HG03196 (cell line): ENCODE data around the gene ICE1.
"Not testable (repeated sequence)": the region's sequence is repeated elsewhere in the genome, so short reads cannot be mapped to it uniquely, and the experiment has no call there.

ENCODE experiments used
- ATAC-seq: cut with Tn5 transposase; IDR thresholded peaks from one replicate; pipeline ENCODE4 v1.9.1; 2021; ENCODE audit not compliant: unreplicated experiment

Gene ICE1, protein sequence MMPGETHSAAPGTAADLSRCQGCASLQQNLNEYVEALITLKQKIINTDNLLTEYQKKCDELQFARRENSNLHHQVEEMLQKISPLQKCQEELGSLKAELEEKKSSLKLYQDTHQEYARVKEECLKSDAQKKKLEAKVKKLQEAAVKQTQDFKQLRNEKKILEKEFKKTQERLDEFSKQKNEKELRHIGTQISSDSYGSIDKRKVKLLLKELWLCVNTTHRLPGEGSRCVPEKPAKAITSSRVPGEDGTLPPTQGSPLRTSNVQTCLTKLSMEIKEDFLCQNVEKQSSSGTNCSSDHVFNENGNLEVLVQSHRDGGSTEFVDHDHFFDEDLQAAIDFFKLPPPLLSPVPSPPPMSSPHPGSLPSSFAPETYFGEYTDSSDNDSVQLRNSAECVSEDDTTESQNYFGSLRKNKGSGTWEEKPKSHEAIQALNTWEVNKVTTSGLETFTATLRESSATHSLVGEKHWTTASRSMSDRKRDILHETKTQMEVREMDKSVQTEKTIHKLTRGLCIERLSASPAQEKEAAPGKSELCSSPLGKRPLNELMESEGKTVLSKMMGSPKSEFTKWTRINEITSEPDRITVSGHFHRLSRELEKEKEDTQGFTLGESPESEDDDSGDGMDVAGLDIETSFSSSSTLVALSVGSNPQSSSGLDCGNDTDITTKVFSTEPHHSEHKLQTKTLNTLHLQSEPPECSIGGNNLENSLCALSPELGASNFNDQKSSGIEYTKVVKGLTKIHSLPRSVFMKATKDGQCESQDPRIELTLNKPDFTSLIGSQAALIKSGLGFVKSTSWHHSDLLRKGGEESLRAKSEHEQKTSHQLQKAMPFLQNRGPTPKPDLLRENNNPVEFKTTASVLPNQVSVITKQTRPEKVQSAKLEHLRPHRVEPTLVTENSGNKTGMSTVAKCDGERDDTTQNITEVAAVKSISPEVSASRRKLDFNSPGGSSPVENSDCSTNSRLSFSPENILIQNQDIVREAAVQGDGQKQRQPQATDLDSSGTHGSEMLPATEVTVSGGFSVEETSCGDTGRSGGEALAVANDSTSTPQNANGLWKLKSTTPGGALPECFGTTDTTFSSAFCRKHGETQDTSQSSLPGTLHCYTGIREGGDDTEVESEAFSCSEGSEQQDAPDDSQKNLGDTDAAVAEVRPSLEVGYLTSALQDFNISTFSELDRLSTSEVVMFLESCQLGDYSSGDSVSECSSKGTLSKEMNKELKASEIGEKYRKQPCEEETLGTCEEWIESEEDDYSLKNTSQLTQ (N-terminal part only)

DNA sequence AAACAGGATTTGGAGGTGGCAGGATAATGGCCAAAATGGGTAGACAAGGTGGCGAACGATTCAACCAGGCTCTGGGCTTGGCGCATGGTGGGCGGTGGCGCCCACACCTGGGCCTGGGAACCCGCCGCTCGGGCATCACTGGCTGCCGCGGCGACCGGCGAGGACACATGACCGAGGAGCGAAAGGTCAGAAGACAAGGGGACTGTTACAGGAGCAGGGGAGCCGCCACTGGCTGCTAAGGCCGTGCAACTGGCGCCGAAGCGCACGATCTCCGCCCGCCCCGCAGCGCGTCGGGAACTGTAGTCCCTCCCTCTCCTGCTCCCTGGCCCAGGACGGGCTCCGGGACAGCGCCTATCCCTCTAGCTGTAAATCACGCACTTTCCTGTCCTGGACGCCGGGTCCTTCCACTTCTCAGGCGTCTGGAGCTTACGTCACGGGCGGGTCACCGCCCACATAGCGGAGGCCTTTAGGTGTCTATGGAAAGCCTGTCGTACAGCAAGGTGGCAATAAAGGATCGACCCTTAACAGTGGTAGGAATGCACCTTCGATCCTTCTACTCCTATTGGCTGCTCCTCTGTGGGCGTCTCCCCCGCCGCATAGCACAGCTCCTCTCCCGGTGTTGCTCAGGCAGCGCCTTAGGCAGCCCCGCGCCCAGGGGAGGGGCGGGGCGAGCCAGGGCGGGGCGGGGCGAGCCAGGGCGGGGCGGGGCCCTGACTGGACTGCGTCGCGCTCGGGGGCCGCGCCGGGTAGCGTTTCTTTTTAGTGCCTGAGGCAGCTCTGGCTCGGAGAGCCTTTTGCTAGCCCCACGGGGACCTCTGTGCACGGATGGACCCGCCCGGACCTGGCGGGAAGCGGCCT is at the start of gene ICE1:
TSS of gene ICE1 (plus strand) at position 717 of the 858 bp plus-strand sequence. CDS start 239 bp downstream, outside the sequence.
- ATAC-seq, result peak; percentile 87

DNA sequence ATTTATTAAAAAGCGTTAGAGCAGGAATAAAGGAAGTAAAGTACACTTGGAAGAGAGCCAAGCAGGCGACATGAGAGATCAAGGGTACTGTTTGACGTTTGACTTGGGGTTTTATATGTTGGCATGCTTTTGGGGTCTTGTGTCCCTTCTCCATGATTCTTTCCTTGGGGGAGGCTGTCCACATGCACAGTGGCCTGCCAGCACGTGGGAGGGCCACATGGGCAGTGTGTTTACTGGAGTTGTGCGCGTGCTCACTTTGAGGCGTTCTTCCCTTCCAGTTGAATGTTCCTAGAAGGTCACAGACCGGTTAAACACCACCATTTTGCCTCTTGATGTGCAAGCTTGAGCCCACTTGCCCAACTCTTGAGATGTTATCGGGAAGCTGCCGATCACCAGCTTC is 49.5 kb upstream of the ICE1 start:
- no peak for ATAC-seq

DNA sequence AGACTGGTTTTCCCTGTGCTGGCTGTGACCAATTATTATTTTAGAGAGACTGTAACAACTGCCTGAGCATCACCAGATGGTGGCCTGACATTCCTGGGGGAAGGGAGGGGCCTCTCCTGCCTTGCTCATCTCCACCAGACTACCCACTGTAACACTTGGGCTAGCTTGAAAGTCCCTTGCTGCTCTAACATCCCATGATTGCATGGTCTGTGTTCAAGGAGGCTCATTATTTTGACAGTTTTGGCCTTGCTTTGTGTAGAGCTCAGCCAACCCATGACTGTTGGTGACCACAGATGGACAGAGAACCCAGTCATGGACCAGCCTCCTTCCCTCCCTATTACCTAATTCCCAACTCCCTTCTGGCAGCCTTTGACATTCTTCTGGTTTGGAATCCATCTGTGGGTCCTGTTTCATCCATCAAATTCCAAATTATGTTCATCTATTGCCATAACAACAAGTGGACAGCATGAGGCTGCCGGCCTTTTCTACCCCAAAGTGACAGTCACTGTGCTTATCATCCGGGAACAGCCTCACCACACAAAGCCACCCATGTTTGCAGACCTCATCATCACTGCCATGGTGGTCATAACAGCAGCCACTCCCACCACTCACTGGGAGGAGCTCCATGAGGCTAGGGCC is 49.0 kb upstream of the ICE1 start:
- ATAC-seq, result no peak

DNA sequence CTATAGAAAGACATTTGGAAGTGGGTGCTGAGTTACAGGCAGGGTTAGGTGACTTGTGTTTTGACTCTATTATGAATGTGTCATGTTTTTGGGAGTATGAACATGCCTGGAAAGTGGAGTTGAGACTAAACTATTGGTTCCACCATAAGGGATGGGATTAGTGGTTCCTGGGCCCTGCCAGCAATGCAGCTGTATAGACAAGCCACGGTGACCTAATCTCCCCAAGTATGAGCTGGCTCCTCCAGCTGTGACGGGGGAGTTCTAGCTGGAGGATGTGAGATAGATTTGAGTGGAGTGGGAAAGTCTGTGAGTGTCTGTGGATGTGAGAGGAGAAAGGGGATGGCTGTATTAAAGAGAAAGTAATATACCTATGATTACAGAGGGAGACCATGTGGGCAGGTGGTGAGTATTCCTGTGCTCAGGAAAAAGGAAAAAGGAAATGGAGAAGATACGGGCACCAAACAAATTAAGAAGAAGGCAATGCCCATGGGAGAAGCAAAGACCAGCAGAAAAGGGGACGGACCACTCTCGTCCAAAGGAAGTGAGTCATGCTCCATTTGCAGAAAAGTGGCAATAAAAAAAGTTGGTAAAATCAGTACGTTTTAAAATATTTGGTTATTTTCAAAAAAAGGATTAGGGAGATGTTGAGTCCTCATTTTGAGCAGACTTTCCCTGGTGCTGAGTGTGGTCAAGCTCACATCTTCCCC is 48.3 kb upstream of the ICE1 start:
- ATAC-seq, result no peak

DNA sequence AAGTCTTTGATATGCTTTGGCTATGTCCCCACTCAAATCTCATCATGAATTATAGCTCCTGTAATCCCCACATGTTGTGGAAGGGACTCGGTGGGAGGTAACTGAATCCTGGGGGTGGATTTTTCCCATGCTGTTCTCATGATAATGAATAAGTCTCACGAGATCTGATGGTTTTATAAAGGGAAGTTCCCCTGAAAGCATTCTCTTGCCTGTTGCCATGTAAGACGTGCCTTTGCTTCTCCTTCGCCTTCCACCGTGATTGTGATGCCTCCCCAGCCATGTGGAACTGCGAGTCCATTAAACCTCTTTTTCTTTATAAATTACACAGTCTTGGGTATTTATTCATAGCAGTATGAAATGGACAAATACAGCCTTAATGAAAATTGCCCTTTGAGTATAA is 44.7 kb upstream of the ICE1 start:
- ATAC-seq, result no peak

DNA sequence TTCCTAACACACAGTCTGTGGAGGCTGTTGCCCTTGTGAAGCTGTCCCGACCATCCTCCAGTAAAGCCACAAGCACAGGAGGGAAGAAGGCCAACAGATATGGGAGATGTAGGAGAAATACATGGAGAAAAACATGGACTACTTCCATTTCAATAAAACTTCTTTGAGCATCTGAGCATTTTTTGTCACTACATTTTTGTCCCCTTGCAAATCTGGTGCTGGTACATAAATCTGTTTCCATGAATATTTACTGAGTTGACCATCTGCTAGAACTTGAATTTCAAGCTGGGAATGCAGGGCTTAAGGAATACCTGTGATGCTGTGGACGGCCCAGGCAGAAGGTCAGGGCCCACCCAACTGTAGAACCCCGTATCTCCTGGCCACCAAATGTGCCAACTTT is 43.9 kb upstream of the ICE1 start:
- no peak for ATAC-seq

DNA sequence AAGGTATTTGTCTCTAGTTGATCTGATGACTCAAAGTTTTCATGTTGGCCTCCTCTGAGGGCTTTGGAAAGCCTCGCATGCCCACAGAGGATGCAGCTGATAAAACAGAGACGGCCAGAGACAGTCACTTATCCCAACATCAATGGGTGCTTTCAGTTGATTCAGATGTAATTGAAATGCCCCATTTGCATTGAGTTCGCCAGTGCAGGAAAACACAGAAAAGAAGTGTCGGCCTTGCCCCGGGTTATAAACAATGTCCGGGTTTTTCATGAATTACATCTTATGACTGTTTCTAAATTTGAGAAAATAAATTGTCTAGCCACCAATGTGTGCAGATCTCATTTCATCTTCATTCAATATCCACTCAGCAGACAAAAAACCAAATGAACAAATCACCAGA is 42.2 kb upstream of the ICE1 start:
- ATAC-seq, result no peak

DNA sequence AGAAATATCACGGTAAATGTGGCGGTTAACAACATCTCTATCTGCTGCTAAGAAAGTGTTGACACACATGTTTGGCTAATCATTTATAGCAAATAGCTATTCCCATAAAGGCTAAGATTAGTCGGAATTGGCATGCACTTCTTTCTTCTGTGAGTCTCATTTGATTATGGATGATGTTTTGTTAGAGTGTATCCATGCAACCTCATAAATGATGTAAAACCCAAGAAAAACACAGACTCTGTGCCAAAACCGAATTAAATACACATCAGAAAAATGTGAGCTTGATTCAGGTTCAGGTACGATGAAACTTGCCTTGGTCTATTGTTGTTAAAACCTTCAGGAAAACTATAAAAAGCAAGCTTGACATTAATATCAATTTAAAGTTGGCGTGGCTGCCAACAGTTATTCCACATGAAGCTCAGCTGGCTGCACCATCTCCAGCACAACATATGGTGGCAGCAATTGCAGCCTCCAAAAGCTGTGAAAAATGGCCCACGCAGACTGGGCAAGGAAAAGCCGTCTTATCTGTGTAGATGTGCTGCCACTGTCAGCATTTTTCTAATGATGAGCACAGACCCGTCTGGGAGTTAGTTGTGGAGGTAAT is 41.1 kb upstream of the ICE1 start:
- ATAC-seq, result no peak

DNA sequence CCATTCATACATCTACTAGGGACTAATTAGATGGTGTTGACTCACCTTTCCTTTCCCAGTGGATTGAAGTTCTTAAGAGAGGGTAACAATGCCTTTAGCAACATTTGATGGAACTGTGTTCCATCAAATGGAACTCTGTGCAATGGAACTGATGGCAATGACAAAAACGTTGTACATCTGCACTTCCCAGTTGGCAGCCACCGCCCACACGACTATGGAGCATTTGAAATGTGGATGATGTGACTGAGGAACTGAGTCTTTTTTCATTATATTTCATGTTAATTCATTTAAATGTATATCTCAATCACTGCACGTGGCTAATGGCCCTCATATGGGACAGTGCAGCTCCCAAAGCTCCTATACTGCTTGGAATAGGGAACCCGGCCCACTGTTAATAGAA is 39.0 kb upstream of the ICE1 start:
- no peak for ATAC-seq

DNA sequence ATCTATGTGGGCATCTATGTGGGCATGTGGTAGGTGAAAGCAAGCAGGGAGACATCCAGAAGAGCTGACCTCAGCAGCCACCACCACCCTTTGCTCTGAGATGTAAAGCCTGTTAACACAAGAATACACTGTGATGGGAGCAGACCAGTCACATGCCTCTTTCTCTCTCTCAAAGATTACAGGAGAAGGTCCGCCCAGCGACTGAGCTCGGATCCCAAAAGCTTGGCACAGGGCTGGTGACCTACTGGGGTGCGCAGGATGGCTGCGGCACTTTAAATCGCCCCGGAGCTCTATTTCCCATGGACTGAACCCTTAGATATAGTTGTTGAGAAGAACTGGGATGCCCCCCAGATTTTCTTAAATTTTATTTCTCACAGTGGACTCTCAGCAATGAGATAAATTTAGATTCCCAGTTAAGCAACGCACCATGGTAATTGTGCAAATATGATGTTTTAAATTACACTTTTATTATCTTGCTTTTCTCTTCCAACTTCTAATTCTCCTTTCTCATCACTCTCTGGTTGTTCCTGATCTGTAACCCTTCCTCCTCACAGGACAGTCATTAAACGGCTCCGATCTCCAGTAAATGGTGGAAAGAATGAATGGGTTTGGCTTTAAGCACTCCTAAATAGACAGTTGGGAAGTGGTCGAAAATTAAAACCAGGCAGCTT is 37.7 kb upstream of the ICE1 start:
- no peak for ATAC-seq

DNA sequence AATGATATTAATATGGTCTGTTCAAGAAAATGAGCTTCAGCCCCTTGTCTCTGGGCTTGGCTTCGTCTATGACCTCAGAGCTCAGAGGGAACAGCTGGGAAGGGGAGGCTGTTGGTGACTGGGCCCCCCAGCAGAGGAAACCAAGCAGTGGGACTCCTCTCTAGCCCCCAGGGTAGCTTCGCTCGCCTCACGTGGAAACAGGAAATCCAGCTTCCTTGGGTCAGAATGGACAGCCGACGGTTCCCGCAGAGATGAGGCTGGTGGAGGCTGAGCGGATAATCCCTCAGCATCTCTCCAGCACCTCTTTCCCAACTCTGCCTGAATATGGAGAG is 37.2 kb upstream of the ICE1 start:
- ATAC-seq, result no peak

DNA sequence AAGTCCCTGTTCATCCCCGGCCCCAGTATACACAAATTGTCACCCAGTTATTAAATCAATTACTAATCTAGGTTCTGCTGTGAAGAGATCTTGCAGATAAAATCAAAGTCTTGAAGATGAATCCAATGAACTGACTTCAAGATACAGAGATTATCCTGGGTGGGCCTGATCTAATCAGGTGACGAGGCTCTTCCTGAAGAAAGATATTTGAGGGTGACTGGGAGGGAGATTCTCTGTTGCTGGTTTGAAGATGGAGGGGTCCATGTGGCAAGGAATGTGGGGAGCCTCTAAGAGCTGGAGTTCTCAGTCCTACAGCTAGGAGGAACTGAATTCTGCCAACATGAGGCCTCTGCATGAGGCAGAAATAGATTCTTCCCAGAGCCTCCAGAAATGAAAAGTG is 36.1 kb upstream of the ICE1 start:
- ATAC-seq, result no peak

DNA sequence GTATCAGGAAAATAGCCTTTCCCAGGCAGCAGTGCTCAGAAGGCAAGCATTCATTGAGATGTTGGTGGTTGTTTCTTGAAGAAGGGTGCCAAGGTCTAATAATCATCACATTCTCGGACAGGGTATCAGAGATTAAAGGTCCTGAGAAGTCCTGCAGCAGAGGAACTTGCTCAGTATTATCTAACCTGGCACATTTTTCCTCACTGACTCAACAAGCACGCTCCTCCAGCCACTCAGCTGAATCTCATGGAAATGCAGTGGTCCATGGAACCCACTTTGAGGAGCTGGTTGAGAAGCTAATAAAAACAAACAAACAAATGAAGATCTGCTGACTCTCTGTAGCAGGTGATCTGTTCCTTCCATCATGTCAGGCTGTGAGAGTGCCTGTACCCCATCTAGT is 35.3 kb upstream of the ICE1 start:
- ATAC-seq, result no peak

DNA sequence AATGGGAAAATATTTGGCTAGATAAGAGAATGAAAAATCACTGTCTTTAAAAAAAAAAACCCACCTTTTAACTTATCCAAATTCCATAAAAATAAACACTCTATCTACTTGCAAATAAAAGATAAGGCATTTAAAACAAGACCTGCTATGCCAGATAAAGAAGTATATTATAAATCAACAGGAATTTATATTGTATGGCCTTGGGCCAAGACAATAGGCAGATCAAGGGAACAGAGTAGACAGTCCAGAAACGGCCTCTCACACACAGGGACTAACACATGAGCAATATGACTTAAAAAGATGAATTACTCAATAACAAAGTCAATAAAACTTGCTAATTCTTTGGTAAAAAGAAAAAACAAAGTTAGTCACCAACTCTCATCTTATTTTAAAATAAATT is 34.7 kb upstream of the ICE1 start:
- no peak for ATAC-seq

DNA sequence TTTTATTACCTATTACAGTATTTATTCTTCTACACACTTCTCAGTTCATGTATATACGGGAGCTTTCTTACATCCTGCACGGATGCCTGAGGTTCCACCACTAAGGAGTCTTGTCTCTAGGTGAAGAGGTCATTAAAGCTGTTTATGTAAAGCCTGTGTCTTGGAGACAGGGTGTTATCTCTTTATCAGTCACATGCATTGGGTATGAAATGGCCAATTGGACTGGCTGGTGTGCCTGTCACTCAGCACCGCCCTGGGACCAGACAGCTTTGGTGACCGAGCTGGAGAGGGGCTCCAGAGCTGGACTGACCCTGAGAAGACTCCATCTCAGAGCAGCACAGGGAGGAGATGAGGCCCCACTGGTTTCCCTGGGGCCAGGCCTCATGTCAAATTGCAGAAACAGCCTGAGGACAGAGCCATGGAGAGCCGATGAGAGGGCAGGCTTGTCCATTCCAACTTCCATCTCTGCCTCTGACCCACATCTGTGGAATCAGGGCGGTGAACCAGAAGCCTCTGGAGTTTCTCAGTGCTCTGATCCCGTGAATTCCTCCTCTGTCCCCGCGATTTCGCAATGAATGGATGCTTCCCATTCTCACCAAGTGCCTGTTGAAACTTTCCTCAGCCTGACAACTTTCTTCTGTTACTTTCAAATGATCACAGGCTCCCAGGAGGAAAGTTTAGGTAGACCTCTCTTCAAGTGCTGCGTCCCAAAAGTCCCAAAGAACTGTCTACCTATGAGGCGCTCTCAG is 32.2 kb upstream of the ICE1 start:
- ATAC-seq, result not testable (repeated sequence)

DNA sequence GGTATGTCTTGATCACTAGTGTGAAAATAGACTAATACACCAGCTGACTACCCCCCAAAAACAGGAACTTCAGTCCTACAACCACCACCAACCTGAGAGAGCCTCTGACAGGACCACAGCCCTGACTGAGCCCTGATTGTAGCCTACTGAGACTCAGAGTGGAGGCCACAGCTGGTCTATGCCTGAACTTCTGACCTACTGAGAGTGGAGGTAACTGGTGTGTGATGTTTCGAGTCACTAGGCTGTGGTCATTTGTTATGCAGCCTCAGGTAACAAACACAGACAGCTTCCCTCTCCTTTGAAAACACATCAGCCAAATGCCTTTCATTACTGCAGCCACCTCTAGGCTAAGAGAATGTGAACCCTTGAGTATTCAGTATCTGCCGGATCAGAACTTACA is 30.0 kb upstream of the ICE1 start:
- ATAC-seq, result not testable (repeated sequence)

DNA sequence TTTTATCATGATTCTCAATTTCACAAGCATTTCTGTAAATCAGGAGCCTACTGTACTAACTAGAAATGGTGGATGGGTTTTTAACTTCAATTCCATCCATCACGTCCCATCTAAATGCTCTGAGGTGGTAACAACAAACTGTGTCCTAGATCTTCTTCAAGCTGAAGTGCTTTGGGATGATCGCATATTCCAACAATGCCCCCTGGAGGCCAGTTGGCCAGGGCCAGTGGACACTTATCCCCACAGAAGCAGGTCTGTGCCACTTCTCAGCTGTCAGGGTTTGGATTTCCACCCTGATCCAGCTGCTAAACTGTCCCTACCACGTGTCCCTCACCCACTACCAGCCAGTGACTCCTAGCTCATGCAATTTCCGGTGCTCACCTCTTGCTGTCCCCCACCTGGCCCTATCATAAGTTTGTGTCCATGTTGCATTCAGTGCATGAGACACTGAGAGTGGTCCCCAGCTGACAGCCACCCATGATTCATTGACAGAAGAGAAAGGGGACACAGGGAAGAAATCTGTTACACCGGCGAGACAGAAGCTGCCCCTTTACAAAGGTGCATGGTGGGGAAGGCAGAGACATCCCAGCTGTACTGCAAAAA is 28.0 kb upstream of the ICE1 start:
- not testable (repeated sequence) for ATAC-seq
